Rectal smooth muscle tissue (tissue), 1 donor: ENCODE measurements around the gene LAX1.
A peak's percentile ranks its signal among the peaks of the same experiment; 100 is the strongest.

Experiments used
- H3K27ac ChIP-seq: one replicate; pipeline ENCODE4 v1.7.0; 2013; ENCODE audit warnings: low read depth, low read length, inconsistent platforms
- H3K27me3 ChIP-seq: one replicate; pipeline ENCODE4 v1.7.0; 2013; ENCODE audit warnings: low read length; ENCODE audit not compliant: control insufficient read depth, insufficient read depth
- H3K36me3 ChIP-seq: one replicate; pipeline ENCODE4 v1.7.0; 2013; ENCODE audit warnings: low read length; ENCODE audit not compliant: control insufficient read depth, insufficient read depth
- H3K4me1 ChIP-seq: one replicate; pipeline ENCODE4 v1.7.0; 2013; ENCODE audit warnings: low read length; ENCODE audit not compliant: control insufficient read depth, insufficient read depth
- H3K4me3 ChIP-seq: one replicate; pipeline ENCODE4 v1.7.0; 2013; ENCODE audit warnings: low read length
- H3K9ac ChIP-seq: one replicate; pipeline ENCODE4 v1.7.0; 2013; ENCODE audit warnings: low read length

Gene LAX1

DNA sequence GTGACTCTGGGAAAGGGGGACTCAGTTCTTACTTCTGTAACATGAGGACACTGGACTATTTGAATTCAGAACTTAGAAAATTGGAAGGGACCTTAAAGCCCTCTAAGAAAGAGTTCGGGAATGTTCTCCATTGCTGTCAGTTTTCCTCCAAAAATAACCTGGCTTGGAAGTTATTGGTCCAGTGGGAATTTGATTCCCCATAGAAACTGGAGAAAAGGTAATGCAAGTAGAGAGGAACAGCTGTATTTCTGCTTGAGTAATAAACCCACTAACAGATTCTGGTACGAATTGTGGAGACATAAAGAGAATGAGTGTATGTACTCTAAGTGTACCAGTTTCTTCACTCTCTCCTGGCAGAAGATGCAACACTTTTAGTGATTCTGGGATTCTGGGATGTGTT lies 32.2 kb downstream of the LAX1 start:
- H3K9ac ChIP-seq = no peak overlapping the region
- H3K27ac ChIP-seq = no peak overlapping the region
- no peaks in the 10 kb centered on the region for H3K27me3 ChIP-seq
- H3K4me1 ChIP-seq = peaks cover 33% of the 10 kb centered on the region
- peak overlapping the region; percentile 96 for H3K4me3 ChIP-seq
- H3K36me3 ChIP-seq = peaks cover 7% of the 10 kb centered on the region

DNA sequence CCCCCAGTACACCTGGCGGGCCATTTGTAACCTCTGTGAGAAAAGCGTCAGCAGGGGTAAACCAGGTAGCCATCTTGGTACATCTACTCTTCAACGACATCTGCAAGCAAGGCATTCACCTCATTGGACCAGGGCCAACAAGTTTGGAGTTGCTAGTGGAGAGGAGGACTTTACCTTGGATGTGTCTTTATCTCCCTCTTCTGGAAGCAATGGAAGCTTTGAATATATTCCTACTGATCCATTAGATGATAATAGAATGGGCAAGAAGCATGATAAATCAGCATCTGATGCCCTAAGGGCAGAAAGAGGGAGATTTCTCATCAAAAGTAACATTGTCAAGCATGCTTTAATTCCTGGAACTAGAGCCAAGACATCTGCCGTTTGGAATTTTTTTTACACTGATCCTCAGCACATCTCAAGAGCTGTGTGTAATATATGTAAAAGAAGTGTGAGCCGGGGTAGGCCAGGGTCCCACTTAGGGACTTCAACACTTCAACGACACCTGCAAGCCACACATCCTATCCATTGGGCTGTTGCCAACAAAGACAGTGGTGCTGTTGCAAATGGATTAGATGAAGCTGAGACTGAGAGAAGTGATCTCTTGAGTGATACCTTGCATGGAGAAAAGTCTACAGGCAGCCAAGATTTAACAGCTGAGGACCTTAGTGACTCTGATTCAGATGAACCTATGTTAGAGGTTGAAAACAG lies 33.1 kb downstream of the LAX1 start:
- no peak overlapping the region for H3K27ac ChIP-seq
- H3K4me3 ChIP-seq = peak overlapping the region; percentile 27
- peaks cover 33% of the 10 kb centered on the region for H3K4me1 ChIP-seq
- H3K9ac ChIP-seq = no peak overlapping the region
- H3K27me3 ChIP-seq = no peaks in the 10 kb centered on the region
- H3K36me3 ChIP-seq = peaks cover 7% of the 10 kb centered on the region

DNA sequence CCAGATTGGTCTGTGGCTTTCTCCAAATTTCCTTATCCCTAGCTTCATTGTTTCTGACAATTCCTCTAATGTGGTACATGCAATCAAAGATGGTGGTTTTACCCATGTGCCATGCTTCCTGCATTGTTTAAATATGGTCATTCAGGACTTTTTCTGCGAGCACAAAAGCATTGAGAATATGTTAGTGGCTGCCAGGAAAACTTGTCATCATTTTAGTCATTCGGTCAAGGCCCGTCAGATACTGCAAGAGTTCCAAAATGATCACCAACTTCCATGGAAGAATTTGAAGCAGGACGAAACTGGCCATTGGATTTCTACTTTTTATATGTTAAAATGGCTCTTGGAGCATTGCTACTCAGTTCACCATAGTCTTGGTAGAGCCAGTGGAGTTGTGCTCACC lies 34.2 kb downstream of the LAX1 start:
- H3K36me3 ChIP-seq = peaks cover 7% of the 10 kb centered on the region
- no peaks in the 10 kb centered on the region for H3K27me3 ChIP-seq
- H3K4me1 ChIP-seq = peaks cover 33% of the 10 kb centered on the region
- no peak overlapping the region for H3K9ac ChIP-seq
- H3K4me3 ChIP-seq = no peak overlapping the region
- no peak overlapping the region for H3K27ac ChIP-seq

DNA sequence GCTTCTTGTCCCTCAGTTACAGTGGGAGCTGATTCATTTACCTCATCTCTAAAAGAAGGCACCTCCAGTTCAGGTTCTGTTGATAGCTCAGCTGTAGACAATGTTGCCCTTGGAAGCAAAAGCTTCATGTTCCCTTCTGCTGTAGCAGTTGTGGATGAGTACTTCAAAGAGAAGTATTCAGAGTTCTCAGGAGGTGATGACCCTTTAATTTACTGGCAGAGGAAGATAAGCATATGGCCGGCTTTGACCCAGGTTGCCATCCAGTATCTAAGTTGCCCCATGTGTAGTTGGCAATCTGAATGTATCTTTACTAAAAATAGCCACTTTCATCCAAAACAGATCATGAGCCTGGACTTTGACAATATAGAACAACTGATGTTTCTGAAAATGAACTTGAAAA lies 35.0 kb downstream of the LAX1 start:
- peaks cover 31% of the 10 kb centered on the region for H3K4me1 ChIP-seq
- H3K9ac ChIP-seq = no peak overlapping the region
- peak overlapping the region; percentile 1 for H3K4me3 ChIP-seq
- H3K27ac ChIP-seq = peak overlapping the region; percentile 14
- H3K27me3 ChIP-seq = no peaks in the 10 kb centered on the region
- H3K36me3 ChIP-seq = peaks cover 7% of the 10 kb centered on the region

DNA sequence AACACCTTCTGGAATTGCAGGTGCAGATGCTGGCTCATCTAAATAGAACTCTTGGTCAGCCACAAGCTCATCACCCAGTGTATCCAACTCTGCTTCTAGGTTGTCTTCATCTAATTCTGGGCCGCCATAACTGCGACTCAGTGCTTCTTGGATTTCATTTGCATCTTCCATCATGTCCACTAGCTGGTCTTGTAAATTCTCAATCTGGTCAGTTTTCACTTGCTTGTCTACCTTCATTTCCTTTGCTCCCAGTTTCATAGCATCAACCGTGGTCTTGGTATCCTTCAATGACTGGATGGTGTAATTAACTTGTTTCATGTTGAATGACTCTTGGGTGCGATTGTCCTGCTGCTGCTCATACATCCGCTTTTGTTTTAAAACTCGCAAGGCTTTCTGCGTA lies 40.7 kb downstream of the LAX1 start:
- no peak overlapping the region for H3K4me3 ChIP-seq
- H3K9ac ChIP-seq = no peak overlapping the region
- peaks cover 8% of the 10 kb centered on the region for H3K36me3 ChIP-seq
- H3K27ac ChIP-seq = no peak overlapping the region
- no peaks in the 10 kb centered on the region for H3K27me3 ChIP-seq
- H3K4me1 ChIP-seq = peaks cover 4% of the 10 kb centered on the region

DNA sequence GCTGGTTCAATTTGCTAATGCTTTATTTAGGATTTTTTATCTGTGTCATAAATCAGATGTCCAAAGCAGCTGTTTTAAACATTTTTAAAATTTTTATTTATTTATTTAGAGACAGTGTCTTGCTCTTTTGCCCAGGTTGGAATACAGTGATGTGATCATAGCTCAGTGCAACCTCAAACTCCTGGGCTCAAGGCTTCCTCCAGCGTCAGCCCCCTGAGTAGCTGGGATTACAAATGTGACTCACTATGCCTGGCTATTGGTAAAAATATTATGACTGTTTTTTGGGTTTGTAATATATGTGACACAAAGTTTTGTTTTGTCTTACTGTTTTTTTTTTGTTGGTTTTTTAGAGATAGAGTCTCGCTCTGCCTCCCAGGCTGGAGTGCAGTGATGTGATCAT lies 42.2 kb downstream of the LAX1 start:
- Histone ChIP-seq H3K27me3 (no peaks in the 10 kb centered on the region), H3K9ac (no peak overlapping the region), H3K36me3 (peaks cover 10% of the 10 kb centered on the region), H3K4me3 (no peak overlapping the region), H3K27ac (no peak overlapping the region), H3K4me1 (no peaks in the 10 kb centered on the region)

DNA sequence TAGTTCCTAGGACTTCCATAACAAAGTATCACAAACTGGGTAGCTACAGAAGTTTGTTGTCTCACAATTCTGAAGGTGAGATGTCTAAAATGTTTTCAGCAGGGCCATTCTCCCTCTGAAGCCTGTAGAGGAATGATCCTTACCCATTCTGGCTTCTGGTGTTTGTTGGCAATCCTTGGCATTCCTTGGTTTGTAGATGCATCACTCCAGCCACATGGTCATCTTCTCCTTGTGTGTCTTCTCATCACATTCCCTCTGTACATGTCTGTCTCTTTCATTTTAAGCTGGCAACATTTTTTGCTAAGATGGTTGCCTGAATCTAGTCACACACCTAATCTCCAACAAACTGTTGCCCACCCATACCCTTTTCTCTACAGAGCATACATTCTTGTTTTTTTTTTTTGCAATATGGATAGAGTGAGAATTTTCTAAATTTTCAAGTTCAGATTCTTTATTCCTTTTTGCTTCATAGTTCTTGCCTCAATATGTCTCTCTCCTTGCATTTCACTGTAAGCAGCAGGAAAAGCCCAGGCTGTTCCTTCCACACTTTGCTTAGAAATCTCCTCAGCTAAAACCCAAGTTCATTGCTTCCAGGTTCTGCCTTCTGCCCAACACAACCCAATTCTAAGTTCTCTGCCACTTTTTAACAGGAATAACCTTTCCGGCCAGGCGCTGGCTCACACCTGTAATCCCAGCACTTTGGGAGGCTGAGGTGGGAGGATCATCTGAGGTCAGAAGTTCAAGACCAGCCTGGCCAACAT lies 48.8 kb downstream of the LAX1 start:
- Histone ChIP-seq H3K36me3 (peaks cover 9% of the 10 kb centered on the region), H3K4me3 (no peak overlapping the region), H3K27ac (no peak overlapping the region), H3K4me1 (no peaks in the 10 kb centered on the region), H3K9ac (no peak overlapping the region), H3K27me3 (no peaks in the 10 kb centered on the region)

DNA sequence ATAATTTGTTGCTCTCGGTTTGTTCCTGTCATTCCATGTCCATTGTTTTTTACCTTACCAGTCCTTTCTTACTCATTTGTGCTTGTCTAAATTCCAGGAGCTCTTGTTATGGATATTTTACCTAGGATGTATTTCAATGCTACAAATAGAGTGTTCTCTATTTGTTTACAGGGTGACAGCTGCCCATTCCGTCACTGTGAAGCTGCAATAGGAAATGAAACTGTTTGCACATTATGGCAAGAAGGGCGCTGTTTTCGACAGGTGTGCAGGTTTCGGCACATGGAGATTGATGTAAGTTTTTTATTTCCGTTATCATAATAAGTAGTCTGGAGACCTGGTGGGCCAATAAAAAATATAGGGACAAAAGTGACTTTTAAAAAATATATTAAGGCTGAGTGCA lies 53.4 kb downstream of the LAX1 start:
- H3K9ac ChIP-seq = no peak overlapping the region
- no peak overlapping the region for H3K4me3 ChIP-seq
- peaks cover 31% of the 10 kb centered on the region for H3K36me3 ChIP-seq
- no peaks in the 10 kb centered on the region for H3K27me3 ChIP-seq
- no peak overlapping the region for H3K27ac ChIP-seq
- H3K4me1 ChIP-seq = no peaks in the 10 kb centered on the region

DNA sequence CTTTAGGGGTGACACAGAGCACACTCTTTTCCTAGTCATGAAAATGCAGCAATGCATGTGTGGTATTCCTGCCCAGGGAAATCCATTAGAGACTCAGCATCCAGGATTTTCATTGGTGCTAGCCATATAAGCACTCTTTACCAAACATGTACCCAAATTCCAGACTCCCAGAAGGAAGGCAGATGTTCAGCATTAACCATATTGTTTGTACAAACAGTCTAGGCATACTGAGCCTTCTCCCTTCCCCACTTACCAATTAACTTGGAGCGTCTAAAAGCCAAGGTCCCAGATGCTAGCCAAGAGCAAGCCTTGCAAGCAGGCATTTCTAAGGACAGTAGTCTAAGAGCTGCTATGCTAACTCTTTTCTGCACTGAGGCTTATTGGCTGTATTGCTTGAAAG lies 58.3 kb downstream of the LAX1 start:
- Histone ChIP-seq H3K4me3 (no peak overlapping the region), H3K36me3 (peaks cover 30% of the 10 kb centered on the region), H3K4me1 (no peaks in the 10 kb centered on the region), H3K9ac (no peak overlapping the region), H3K27me3 (no peaks in the 10 kb centered on the region), H3K27ac (no peak overlapping the region)
